ENCODE measurements around the gene IL1RAPL1. TPM values are rescaled to one million over a fixed set of nuclear protein-coding genes. Genes with fewer than 3 reads are reported as not detected.
"Not testable (repeated sequence)": the region's sequence is repeated elsewhere in the genome, so short reads cannot be mapped to it uniquely, and the experiment has no call there.

The IL1RAPL1 gene
- total RNA-seq, 1 donor from 2014 or later: 3.6 TPM

GRCh38 chrX:29315931-29316330 is 728.7 kb downstream of the IL1RAPL1 start:
- Mint-ChIP-seq H3K27me3 (no peaks in the 10 kb centered on the region), H3K36me3 (ENCODE audit: insufficient read depth) (no peaks in the 10 kb centered on the region), H3K27ac (no peak overlapping the region), H3K9me3 (ENCODE audit: low read depth) (peaks cover 24% of the 10 kb centered on the region), H3K4me3 (ENCODE audit: low read depth) (no peak overlapping the region), H3K4me1 (ENCODE audit: low read depth) (peaks cover 18% of the 10 kb centered on the region)
- no peak for DNase-seq (ENCODE audit: low spot score, unreplicated experiment)
- no peak for TF ChIP-seq CTCF (IDR thresholded peaks at IDR 0.05; ENCODE audit: unreplicated experiment)

- Mint-ChIP-seq H3K36me3 (ENCODE audit: insufficient read depth) (no peaks in the 10 kb centered on the region), H3K27me3 (no peaks in the 10 kb centered on the region)
- no peak for TF ChIP-seq CTCF (IDR thresholded peaks at IDR 0.05; ENCODE audit: unreplicated experiment)
Measured at GRCh38 chrX:29318012-29318411, 730.8 kb downstream of the IL1RAPL1 start.

GRCh38 chrX:29332429-29332828 is 745.2 kb downstream of the IL1RAPL1 start:
- H3K27ac Mint-ChIP-seq; H3K27me3 Mint-ChIP-seq; DNase-seq (ENCODE audit: low spot score, unreplicated experiment); H3K4me3 Mint-ChIP-seq (ENCODE audit: low read depth); H3K9me3 Mint-ChIP-seq (ENCODE audit: low read depth); H3K4me1 Mint-ChIP-seq (ENCODE audit: low read depth); H3K36me3 Mint-ChIP-seq (ENCODE audit: insufficient read depth): not testable (repeated sequence)

More at GRCh38 chrX:29318012-29318411, 730.8 kb downstream of the IL1RAPL1 start:
- no peak for DNase-seq (ENCODE audit: low spot score, unreplicated experiment)
- peaks cover 18% of the 10 kb centered on the region for H3K4me1 Mint-ChIP-seq (ENCODE audit: low read depth)
- H3K4me3 Mint-ChIP-seq (ENCODE audit: low read depth): no peak overlapping the region
- H3K27ac Mint-ChIP-seq: no peak overlapping the region
- H3K9me3 Mint-ChIP-seq (ENCODE audit: low read depth): peaks cover 16% of the 10 kb centered on the region

GRCh38 chrX:29333091-29333490 is 745.8 kb downstream of the IL1RAPL1 start:
- H3K9me3 Mint-ChIP-seq (ENCODE audit: low read depth); H3K36me3 Mint-ChIP-seq (ENCODE audit: insufficient read depth); H3K4me3 Mint-ChIP-seq (ENCODE audit: low read depth); H3K4me1 Mint-ChIP-seq (ENCODE audit: low read depth); DNase-seq (ENCODE audit: low spot score, unreplicated experiment); H3K27ac Mint-ChIP-seq; H3K27me3 Mint-ChIP-seq: not testable (repeated sequence)

GRCh38 chrX:29348288-29348687 is 761.0 kb downstream of the IL1RAPL1 start:
- Mint-ChIP-seq H3K9me3 (ENCODE audit: low read depth) (no peaks in the 10 kb centered on the region), H3K4me1 (ENCODE audit: low read depth) (no peaks in the 10 kb centered on the region), H3K4me3 (ENCODE audit: low read depth) (no peak overlapping the region), H3K36me3 (ENCODE audit: insufficient read depth) (no peaks in the 10 kb centered on the region), H3K27ac (no peak overlapping the region), H3K27me3 (peaks cover 3% of the 10 kb centered on the region)
- no peak for DNase-seq (ENCODE audit: low spot score, unreplicated experiment)
- no peak for TF ChIP-seq CTCF (IDR thresholded peaks at IDR 0.05; ENCODE audit: unreplicated experiment)

- no peak for DNase-seq (ENCODE audit: low spot score, unreplicated experiment)
- Mint-ChIP-seq H3K36me3 (ENCODE audit: insufficient read depth) (no peaks in the 10 kb centered on the region), H3K4me3 (ENCODE audit: low read depth) (no peak overlapping the region), H3K9me3 (ENCODE audit: low read depth) (peaks cover 5% of the 10 kb centered on the region), H3K27me3 (no peaks in the 10 kb centered on the region), H3K4me1 (ENCODE audit: low read depth) (no peaks in the 10 kb centered on the region), H3K27ac (no peak overlapping the region)
- no peak for TF ChIP-seq CTCF (IDR thresholded peaks at IDR 0.05; ENCODE audit: unreplicated experiment)
Measured at GRCh38 chrX:29359276-29359675, 772.0 kb downstream of the IL1RAPL1 start.

DNA sequence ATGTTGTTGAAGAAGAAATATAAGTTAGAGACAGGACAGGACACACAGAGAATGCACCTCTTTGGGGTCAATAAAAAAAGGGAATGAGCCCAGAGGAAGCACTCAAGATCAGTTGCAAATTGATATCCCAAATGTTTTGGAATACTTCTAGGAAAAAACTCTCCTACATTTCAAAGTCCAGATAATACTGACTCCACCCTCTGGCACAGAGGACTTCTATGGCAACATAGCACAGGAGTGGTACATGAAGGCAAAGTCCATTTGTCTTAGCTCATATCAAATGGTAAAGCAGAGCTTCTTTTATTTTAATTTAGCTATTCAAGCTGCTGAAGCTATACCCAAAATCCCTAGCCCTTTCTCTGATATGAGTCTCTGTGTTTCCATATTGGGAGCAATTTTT is 787.5 kb downstream of the IL1RAPL1 start:
- H3K4me1 Mint-ChIP-seq (ENCODE audit: low read depth); H3K27me3 Mint-ChIP-seq; H3K4me3 Mint-ChIP-seq (ENCODE audit: low read depth); H3K36me3 Mint-ChIP-seq (ENCODE audit: insufficient read depth); H3K27ac Mint-ChIP-seq; DNase-seq (ENCODE audit: low spot score, unreplicated experiment): not testable (repeated sequence)
- H3K9me3 Mint-ChIP-seq (ENCODE audit: low read depth): peaks cover 25% of the 10 kb centered on the region
